Measurements from ENCODE around the gene TRAPPC5.
A peak's percentile ranks its signal among the peaks of the same experiment; 100 is the strongest.

The TRAPPC5 gene

DNA sequence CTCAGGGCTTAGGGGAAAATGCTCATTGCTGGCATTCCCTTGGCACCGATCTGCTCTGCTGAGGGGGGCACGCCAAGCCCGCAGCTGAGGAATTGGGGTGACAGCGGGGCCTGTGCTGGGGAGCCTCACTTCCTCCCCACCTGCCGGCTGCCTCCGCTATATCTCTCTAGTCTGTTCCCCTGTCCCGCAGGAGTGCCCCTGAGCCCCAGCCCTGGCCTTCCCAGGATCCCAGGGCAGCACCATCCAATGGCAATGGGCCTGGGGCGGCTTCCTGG is 34.3 kb upstream of the TRAPPC5 start:
- DNase-seq = no peak

DNA sequence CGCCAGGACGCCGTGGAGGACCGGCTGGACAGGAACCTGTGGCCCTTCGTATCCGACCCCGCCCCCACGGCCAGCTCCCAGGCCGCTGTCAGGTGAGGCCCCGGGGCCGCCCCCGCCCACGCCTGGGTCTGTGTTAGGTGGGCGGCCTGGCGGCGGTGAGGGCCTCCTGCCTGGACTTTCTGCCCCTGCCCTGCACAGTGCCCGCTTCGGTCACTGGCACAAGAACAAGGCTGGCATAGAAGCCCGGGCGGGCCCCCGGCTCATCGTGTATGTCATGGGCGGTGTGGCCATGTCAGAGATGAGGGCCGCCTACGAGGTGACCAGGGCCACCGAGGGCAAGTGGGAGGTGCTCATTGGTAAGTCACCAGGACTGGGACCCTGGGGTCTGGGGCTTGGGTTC is 33.5 kb upstream of the TRAPPC5 start:
- DNase-seq = no peak

DNA sequence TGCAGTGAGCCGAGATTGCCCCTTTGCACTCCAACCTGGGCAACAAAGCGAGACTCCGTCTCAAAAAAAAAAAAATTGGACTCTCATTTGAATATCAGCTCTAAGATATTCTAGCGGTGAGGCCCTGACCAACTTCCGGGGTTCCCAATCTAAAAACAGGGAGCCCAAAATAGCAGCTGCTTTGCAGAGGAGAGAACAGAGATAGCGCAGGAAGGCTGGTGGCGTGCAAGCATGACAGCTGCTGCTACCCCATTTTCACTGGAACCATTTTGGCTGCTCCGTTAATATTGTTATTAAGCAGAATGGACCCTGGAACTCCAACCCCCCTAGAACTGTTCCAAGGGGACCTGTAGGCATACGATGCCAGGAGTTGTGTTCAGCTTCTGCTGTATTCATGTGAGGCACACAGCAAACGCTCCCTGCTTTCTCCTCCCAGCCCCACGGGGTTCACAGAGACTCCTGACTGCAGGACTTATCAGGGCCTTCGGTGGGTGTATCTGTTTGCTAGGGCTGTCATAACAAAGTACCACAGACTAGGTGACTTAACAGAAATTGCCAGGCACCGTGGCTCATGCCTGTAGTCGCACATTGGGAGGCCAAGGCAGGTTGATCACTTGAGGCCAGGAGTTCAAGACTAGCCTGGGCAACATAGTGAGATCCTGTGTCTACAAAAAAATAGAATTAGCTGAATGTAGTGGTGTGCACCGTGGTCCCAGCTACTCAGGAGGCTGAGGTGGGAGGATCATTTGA is 32.2 kb upstream of the TRAPPC5 start:
- no peak for DNase-seq

DNA sequence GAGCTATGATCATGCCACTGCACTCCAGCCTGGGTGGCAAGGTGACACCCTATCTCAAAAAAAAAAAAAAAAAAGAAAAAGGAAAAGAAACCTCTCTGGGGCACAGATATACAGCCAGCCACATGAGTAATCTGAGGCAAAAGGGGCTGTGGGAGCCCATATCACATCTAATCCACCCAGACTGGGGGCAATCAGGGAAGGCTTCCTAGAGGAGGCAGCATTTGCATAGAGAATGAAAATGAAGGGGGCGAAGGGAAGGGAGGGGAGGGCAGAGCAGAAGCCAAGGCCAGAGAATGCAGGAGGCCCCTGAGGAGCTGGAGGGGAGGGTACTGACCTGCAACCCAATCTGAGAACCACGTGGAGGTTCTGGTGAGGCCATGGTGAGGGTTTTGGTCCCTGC is 30.5 kb upstream of the TRAPPC5 start:
- no peak for DNase-seq

DNA sequence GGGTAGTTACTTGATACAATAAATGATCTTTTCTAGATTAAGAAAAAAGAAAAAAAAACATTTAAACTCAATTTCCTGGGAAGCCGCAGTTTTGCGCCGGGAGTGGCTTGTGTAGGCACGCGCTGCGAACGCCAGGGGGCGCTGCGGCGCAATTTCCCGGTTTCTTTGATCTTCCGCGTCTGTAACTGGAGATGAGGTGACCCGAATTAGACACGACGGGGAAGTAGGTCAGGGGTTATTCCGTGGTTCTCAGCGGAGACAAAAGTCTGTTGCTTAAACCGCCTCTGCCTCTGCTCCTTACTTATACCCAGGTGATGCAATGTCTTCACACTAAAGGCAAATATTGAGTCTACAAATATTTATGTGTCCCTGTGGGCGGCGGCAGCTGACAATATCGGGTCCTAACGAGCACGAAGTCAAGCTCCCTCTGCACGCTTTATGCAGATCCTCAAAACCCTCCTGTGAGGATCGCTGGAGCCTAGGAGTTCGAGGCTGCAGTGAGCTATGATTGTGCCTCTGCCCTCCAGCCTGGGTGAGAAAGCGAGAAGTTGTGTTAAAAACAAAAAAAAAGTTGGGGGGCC is 28.5 kb upstream of the TRAPPC5 start:
- peak; percentile 86 for DNase-seq

DNA sequence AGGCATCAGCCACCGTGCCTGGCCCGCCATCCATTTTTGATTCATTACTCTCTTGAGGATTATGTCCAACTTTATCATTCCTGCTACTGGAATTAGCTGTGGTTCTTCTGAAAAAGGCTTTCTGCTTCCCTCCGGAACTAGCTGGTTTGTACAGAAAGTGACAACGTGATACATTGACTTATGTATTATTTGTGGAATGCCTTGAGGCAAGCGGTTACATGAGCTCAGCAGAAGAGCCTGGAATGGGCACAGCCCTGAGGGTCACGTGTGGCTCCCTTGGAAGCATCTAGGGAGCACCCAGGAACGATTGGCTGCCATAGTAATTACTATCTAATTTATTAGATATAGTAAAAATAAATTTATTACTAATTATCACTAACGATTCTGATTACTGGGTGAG is 26.2 kb upstream of the TRAPPC5 start:
- DNase-seq = no peak

DNA sequence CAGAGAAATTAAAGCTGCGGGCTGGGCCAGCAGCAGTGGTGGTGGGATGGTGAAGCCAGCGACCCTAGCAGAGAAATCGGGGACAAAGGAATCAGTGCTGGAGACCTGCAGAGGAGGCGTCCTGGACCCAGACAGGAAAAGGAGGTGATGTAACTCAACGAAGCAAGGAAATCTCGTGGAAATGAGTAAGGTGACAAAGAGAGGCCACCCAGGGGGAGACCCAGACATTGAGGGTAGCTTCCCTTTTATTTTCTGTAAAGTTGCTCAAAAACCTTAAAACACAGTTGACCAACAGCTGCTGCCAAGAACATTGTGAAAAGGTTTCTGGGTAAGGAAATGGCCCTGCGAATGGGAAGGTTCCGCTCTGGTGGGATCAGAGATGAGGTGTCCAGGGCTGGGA is 25.1 kb upstream of the TRAPPC5 start:
- DNase-seq = no peak

DNA sequence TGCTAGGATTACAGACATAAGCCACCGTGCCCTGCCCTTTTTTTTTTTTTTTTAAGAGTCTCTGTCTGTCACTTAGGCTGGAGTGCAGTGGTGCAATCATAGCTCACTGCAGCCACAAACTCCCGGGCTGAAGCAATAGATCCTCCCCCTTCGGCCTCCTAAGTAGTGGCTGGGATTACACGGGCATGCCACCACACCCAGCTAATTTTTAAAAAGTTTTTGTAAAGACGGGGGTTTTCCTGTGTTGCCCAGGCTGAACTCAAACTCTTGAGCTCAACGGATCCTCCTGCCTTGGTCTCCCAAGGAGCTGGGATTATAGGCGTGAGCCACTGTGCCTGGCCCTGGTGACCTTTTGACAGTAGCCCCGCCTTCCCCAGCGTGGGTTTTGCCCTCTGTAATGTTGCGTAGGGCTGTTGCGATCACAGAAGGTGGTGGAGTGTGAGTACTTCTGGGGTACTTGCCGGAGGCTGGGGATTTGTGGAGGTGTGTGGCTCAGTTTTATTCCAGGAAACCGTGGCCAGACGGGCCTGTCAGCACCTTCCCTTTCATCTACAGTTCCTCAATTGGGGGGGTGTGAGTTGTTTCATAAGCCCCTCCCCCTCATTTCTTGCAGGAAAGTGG is 23.4 kb upstream of the TRAPPC5 start:
- peak; percentile 27 for DNase-seq

DNA sequence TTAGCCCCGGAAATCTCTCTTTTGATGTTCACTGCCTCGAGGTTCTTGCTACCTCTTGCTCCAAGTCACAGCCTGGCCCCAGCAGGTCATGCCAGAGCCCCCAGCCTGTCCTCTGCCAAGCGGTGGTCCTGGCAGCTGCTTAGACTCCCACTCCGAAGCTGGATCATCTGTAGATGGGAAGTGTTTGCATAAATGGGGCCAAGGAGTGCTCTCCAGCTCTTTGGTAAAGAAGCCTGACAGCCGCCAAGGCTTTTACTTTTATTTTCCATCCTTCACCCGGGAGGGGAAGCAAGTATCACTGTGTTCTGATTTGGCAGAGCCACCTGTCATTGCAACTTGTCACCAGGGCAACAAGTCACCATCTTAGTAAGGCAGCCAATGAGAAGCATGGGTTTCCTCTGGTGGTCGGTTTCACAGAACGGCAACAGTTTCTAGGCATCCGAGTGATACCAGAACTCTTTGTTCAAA is 22.4 kb upstream of the TRAPPC5 start:
- DNase-seq = peak; percentile 66

DNA sequence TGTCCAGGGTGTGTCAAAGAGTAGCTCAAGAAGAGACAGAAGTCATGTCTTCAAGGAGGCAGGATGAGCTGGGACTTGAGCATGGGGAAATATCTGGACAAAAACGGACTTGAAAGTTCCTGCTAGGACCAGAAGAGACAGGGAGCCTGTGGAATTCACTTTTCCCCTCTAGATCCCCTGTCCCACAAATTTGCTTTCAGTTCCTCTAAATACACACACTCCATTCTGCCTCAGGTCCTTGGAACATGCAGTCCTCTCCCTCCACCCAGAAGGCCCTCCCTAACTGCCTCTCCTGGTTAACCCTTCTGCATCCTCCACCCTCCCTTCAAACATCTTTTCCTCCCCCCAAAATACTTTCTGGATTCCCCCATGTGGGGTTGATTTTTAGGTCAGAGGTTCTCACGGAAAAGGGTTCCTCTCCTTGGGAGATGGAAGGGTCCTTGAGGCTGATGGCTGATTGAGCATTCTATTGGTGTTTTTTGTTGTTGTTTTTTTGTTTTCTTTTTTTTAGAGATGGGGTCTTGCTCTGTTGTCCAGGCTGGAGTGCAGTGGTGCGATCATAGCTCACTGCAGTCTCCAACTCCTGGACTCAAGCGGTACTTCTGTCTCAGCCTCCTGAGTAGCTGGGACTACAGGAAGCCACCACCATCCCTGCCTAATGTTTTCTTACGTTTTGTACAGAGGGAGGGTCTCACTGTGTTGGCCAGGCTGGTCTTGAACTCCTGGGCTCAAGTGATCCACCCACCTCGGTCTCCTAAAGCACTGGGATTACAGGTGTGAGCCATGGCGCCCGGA is 18.7 kb upstream of the TRAPPC5 start:
- DNase-seq = no peak

DNA sequence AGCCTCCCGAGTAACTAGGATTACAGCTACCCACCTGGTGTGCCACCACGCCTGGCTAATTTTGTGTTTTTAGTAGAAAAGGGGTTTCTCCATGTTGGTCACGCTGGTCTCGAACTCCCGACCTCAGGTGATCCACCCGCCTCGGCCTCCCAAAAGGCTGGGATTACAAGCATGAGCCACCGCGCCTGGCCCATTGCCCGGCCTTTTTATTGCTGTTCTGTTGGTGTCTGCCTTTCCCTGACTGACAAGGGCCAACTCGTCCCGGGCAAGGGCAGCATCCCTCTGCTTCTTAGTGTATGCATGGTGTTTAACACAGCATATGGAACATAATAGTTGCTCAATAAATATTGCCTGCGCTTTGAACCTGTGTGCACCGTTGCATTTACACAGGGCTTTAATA is 18.0 kb upstream of the TRAPPC5 start:
- no peak for DNase-seq

DNA sequence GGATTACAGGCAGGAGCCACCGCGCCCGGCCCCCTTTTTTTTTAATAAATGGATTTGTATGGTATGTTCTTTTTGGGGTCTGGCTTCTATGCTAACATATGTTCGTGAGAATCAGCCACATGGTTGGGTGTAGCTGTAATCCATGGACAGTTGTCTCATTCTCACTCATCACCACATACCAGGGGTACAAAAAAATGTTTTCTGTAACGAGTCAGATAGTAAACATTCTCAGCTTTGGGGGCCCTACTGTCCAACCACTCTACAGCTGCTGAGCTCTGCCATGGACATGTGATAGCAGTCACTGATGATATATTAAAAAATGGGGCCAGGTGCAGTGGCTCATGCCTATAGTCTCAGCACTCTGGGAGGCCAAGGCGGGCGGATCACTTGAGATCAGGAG is 16.9 kb upstream of the TRAPPC5 start:
- no peak for DNase-seq

DNA sequence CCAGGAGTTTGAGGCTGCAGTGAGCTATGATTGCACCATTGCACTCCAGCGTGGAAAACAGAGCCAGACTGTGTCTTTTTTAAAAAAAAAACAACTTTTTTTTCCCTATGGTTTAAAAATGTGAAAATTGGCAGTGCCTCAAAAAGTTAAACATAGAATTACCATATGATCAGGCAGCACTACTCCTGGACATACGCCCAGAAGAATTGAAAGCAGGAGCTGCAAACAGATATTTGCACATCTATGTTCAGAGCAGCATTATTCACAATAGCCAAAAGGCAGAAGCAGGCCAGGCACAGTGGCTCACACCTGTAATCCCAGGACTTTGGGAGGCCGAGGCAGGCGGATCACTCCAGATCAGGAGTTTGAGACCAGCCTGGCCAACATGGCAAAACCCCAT is 15.6 kb upstream of the TRAPPC5 start:
- peak; percentile 89 for DNase-seq

DNA sequence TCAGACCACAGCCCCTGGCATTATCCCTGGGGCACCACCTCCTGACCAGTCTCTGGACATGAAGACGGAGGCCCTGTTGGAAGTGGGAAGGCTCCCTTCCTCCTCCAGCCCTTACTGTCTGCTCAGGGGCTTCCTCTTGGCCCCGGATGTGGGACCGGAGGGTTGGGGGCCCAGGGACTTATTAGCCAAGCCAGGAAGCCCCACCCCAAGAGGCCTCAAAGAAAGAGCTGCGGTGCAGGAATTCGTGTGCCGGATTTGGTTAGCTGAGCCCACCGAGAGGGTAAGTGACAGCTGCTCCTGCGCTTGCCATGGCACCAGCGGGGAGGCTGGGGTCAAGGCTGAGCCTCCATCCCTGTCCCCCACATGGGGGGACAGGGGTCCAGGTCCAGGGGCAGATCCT is 11.8 kb upstream of the TRAPPC5 start, which contains the start of gene RETN:
TSS of gene RETN (plus strand) at position 208 of the 400 bp plus-strand sequence. CDS start 278 bp downstream, outside the sequence.
- no peak for DNase-seq

DNA sequence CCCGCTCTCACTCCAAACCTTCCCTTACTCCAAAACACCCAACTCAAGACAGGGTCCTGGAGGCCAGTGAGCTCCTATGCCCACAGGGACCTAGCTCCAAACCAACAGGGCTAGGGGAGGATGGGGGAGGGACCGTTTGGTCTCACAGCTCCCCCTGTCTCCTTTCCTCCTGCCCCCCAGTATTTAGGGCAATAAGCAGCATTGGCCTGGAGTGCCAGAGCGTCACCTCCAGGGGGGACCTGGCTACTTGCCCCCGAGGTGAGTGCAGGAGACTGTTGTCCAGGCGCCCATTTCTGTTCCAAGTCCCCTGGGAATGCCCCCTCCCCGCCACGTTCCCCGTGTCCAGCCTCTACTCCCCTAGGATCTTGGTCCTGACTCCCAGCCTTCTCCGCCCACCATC is 11.0 kb upstream of the TRAPPC5 start:
- no peak for DNase-seq

DNA sequence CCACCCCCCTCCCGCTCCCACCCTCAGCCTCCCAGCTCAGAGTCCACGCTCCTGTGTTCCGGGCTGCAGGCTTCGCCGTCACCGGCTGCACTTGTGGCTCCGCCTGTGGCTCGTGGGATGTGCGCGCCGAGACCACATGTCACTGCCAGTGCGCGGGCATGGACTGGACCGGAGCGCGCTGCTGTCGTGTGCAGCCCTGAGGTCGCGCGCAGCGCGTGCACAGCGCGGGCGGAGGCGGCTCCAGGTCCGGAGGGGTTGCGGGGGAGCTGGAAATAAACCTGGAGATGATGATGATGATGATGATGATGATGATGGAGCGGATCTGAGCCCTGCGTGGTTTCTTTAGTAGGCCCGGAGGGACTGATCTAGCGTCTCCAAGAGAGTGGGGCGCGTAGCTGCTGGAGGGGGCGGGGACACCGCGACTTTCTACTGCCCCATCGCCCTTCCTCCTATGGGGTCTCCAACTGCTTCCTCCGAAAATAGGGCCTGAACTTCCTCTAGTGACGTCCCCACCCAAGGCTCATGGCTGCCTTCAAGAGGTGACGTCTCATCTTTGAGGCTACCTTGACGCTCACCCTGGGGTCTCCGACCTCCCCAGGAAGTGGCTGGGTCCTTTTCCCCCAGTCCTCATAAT is 10.4 kb upstream of the TRAPPC5 start:
- peak; percentile 60 for DNase-seq

DNA sequence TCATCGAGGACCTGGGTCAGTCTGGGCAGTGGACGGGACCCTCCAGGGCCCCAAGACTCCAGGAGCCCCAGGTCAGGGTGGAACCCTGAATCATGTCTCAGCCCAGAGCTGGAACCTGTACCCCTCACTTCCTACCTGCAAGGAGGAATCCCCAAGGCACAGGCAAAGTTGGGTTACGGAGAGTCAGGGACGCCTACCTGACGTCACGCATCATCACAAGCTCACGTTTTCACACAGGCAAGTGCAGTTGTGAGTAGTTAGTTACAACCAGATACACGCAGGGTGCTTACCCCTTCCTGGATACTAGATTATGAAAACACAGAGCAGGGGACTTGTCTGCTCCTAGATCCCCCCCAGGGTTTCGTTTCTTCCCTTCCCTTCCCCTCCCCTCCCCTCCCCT is 9.8 kb upstream of the TRAPPC5 start:
- no peak for DNase-seq

DNA sequence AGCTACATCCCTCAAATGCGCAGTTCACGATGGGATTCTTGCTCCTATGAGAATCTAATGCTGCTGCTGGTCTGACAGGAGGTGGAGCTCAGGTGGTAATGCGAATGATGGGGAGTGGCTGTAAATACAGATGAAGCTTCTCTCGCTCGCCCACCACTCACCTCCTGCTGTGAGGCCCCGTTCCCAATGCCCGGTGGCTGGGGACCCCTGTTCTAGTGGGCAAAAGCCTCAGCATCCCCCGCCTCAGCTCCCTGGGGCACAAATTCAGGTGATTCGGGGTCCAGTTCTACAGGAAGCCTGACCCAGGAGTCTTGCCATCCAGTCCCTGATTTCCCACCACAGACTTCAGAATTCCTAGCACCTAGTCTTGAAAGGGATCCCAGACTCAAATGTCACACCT is 8.1 kb upstream of the TRAPPC5 start:
- DNase-seq = no peak

DNA sequence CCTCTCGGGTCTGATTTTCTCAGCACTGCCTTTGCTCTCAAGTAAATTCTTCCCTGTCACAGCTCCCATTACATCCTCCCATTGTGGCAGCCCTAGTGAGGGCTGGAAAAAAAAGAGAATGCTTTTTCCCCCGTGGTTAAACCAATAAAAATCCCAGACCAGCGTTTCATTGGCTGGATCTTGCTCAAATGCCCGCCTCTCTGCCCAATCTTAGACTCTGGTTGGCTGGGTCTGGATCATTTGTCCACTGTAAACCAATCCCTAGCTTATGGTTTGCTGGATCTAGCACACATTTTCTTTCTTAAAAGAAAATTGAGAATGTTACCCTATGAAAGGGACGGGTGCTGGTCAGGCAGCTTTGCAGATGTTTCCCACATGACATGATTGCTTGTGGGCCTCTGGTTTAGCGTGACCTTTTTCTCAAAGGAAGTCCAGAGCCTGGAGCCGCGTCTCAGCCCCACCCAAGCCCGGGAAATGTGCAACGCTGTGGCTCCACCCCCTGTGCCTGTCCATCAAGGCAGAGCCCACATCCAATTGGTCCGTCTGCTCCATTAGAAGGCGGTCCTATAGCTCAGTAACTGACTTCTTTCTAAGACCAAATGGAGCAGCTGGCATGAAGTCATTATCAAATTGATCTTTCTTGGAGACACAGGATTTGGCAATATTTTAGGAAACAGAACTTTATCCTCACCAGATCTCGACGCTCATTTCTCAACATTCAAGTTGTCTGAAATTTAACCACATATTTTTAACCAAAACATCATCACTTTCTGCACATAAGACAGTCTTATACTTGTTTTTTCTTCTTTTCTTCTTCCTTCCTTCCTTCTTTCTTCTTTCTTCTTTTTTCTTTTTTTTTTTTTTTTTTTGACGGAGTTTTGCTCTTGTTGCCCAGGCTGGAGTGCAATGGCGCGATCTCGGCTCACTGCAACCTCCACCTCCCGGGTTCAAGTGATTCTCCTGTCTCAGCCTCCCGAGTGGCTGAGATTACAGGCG is 6.3 kb upstream of the TRAPPC5 start:
- peak; percentile 89 for DNase-seq

DNA sequence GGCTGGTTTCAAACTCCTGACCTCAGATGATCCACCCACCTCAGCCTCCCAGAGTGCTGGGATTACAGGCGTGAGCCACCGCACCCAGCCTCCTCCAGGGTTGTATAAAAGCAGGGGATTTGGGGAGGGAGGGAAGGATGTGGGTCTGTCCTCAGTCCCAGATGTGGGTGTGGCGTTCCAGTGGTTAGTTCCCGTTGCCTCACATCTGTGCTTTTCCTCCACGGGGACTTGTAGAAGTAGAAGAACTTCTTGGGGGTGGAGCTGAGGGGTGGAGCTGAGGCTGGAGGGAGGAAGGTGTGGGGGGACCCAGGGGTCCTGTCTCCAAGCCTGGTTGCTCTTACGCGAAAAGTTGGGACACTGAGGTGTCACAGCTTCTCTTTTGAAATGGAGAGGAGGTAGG is 4.3 kb upstream of the TRAPPC5 start:
- no peak for DNase-seq

DNA sequence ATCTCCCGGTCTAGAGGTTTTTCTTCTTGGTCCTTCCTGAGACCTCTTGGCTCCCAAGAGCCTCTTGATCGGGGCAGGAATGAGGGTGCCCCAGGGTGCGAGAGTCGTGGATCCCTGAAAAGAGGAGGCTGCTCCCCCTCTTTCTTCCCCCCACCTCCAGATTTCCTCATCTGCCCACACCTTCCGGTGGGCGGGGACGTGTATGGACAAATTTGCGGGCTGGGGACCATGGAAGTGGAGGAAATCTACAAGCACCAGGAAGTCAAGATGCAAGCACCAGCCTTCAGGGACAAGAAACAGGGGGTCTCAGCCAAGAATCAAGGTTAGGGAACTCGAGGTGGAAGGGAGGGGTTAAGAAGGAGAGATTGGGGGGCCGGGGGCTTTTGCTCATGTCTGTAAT is 3.8 kb upstream of the TRAPPC5 start, which contains the start of gene MCEMP1:
TSS of gene MCEMP1 (plus strand) at position 237 of the 400 bp plus-strand sequence. CDS start at position 268, 31 bp downstream.
- DNase-seq = no peak
